GM23248 (cell line): ENCODE results near the gene EXOSC10.

Experiments
- EZH2 ChIP-seq: fragments of 200-600 bp; sonication (generic); IDR thresholded peaks from 2 replicates; pipeline ENCODE4 v1.6.1; 2018; ENCODE audit warnings: antibody characterized with exemption, mild to moderate bottlenecking; ENCODE audit not compliant: insufficient read depth, poor library complexity, severe bottlenecking
- EZH2phosphoT487 ChIP-seq: fragments of 200-600 bp; sonication (generic); IDR thresholded peaks from 2 replicates; pipeline ENCODE4 v1.6.1; 2018; ENCODE audit warnings: antibody characterized with exemption, moderate library complexity, mild to moderate bottlenecking, low read depth; ENCODE audit not compliant: insufficient read depth

- TF ChIP-seq EZH2phosphoT487 (no peak), EZH2 (no peak)
Observed at GRCh38 chr1:11147197-11147770, 47.6 kb upstream of the EXOSC10 start.
